ENCODE data around the gene COPS2. TPM values are rescaled to one million over a fixed set of nuclear protein-coding genes. Genes with fewer than 3 reads are reported as not detected.

Gene COPS2
- total and polyA plus RNA-seq, 2 of the 13 experiments (the other 11 are each of a cell fraction or from before 2014, with no cell fraction given), result 37.8 to 66.3 TPM

- no peak for TF ChIP-seq ZFP90 (CRISPR knock-in tag; IDR thresholded peaks at IDR 0.05; ENCODE audit: borderline replicate concordance)
- TF ChIP-seq NFYB (CRISPR knock-in tag; IDR thresholded peaks at IDR 0.05), result peak; percentile 75
- 0 out of 2 replicates have a peak, but pooled peaks have one; percentile 39 for TF ChIP-seq NCOR1 (IDR thresholded peaks at IDR 0.05; ENCODE audit: borderline replicate concordance, low read length)
- no peak for TF ChIP-seq MTF1 (CRISPR knock-in tag; IDR thresholded peaks at IDR 0.05)
- no peak for TF ChIP-seq ZNF556 (CRISPR knock-in tag; IDR thresholded peaks at IDR 0.05; ENCODE audit: borderline replicate concordance)
- TF ChIP-seq, protein P1, sequence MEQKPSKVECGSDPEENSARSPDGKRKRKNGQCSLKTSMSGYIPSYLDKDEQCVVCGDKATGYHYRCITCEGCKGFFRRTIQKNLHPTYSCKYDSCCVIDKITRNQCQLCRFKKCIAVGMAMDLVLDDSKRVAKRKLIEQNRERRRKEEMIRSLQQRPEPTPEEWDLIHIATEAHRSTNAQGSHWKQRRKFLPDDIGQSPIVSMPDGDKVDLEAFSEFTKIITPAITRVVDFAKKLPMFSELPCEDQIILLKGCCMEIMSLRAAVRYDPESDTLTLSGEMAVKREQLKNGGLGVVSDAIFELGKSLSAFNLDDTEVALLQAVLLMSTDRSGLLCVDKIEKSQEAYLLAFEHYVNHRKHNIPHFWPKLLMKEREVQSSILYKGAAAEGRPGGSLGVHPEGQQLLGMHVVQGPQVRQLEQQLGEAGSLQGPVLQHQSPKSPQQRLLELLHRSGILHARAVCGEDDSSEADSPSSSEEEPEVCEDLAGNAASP (CRISPR knock-in tag; IDR thresholded peaks at IDR 0.05; ENCODE audit: borderline replicate concordance), result no peak
- TF ChIP-seq, protein P2, sequence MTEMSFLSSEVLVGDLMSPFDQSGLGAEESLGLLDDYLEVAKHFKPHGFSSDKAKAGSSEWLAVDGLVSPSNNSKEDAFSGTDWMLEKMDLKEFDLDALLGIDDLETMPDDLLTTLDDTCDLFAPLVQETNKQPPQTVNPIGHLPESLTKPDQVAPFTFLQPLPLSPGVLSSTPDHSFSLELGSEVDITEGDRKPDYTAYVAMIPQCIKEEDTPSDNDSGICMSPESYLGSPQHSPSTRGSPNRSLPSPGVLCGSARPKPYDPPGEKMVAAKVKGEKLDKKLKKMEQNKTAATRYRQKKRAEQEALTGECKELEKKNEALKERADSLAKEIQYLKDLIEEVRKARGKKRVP (CRISPR knock-in tag; IDR thresholded peaks at IDR 0.05), result no peak
- TF ChIP-seq ZNF264 (CRISPR knock-in tag; IDR thresholded peaks at IDR 0.05), result 0 out of 2 replicates have a peak, but pooled peaks have one; percentile 16
- no peak for TF ChIP-seq ZNF292 (CRISPR knock-in tag; IDR thresholded peaks at IDR 0.05; ENCODE audit: borderline replicate concordance, low read depth)
- TF ChIP-seq TBX3 (IDR thresholded peaks at IDR 0.05; ENCODE audit: borderline replicate concordance), result no peak
- TF ChIP-seq ZFX (CRISPR knock-in tag; IDR thresholded peaks at IDR 0.05; ENCODE audit: low read depth), result peak; percentile 53; the same call in 1 of the 2 replicates
- TF ChIP-seq ATF1 (CRISPR knock-in tag; IDR thresholded peaks at IDR 0.05), result no peak
- TF ChIP-seq, protein P3, sequence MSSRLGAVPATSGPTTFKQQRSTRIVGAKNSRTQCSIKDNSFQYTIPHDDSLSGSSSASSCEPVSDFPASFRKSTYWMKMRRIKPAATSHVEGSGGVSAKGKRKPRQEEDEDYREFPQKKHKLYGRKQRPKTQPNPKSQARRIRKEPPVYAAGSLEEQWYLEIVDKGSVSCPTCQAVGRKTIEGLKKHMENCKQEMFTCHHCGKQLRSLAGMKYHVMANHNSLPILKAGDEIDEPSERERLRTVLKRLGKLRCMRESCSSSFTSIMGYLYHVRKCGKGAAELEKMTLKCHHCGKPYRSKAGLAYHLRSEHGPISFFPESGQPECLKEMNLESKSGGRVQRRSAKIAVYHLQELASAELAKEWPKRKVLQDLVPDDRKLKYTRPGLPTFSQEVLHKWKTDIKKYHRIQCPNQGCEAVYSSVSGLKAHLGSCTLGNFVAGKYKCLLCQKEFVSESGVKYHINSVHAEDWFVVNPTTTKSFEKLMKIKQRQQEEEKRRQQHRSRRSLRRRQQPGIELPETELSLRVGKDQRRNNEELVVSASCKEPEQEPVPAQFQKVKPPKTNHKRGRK (CRISPR knock-in tag; IDR thresholded peaks at IDR 0.05), result no peak
- TF ChIP-seq ZNF780A (CRISPR knock-in tag; IDR thresholded peaks at IDR 0.05), result no peak
- TF ChIP-seq ZC3H4 (CRISPR knock-in tag; IDR thresholded peaks at IDR 0.05; ENCODE audit: borderline replicate concordance), result no peak
- no peak for TF ChIP-seq KDM5B (CRISPR knock-in tag; IDR thresholded peaks at IDR 0.05; ENCODE audit: borderline replicate concordance)
- TF ChIP-seq CSRNP1 (CRISPR knock-in tag; IDR thresholded peaks at IDR 0.05), result no peak
- TF ChIP-seq ZNF20 (CRISPR knock-in tag; IDR thresholded peaks at IDR 0.05), result no peak
- TF ChIP-seq NR2C2 (CRISPR knock-in tag; IDR thresholded peaks at IDR 0.05; ENCODE audit: borderline replicate concordance), result peak; percentile 74
Observed at GRCh38 chr15:49096090-49096750, 59.2 kb downstream of the COPS2 start (continued).

All from HepG2 (cell line).